Epithelial cell of proximal tubule (primary cell): Measurements from ENCODE around the gene CCDC54. TPM values are rescaled to one million over a fixed set of nuclear protein-coding genes. Genes with fewer than 3 reads are reported as not detected.

Experiments
- DNase-seq: peaks from one replicate; pipeline ENCODE4 v3.0.0-alpha.2; 2011; ENCODE audit warnings: low read depth
- H3K4me3 ChIP-seq: 2 replicates; pipeline ENCODE4 v1.5.1; 2011; ENCODE audit warnings: low read depth, mild to moderate bottlenecking, low read length
- CTCF ChIP-seq: conservative IDR thresholded peaks from 2 replicates; pipeline ENCODE4 v1.5.1; 2012; ENCODE audit warnings: low read depth, mild to moderate bottlenecking, low read length
- total RNA-seq: library from RNA; depleted of rRNA; stranded (reverse); fragments of >200 nt; gene quantifications from 2 replicates; pipeline ENCODE4 v1.2.3, GENCODE V29; 2015

The CCDC54 gene
- total RNA-seq, 1 donor from 2014 or later: not detected

DNA sequence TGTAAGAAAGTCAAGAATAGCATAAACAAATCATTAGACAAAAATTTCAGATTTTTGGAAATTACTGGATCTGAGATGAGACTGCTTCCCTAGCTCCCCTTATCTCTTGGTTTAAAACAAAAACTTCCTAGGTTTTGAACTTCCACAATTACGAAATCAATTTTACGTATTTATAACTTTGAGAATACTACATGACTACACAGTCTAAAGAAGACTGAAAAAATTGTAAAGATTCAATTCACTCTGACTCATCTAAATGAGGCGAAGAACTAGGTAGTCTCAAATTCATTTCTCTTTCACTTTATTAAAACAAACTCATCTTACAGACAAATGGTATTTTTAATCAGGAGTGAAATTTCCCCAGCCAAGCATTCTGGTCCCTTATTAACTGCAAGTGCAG is 10.3 kb downstream of the CCDC54 start:
- DNase-seq: no peak
- no peak overlapping the region for H3K4me3 ChIP-seq
- no peak for TF ChIP-seq CTCF

DNA sequence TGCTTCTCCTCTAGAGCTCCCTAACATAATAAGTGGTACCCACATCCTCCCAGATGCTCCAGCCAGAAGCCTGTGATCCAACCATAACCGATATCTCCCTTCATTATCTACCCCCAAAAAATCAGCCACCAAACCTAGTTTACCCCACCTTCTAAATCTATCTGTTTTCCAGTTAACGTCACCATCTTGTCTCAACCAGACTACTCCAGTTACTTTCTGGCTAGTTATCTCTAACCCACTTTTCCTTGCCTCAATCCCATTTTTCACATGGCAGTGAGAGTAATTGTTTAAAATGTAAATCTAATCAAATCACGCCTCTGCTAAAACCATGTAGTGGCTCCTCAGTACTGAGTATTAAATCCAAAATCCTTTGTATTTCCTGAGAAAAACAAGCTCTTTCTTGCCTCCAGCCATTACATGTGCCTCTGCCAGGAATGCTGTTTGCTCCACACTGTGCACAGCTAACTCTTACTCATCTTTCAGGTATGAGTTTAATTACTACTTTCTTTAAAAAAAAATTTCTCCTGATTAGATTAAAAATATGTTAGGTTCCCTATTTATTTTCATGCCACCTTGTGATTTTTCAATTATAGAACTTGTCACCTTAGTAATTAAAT is 15.4 kb downstream of the CCDC54 start:
- TF ChIP-seq CTCF: no peak
- no peak for DNase-seq
- no peak overlapping the region for H3K4me3 ChIP-seq

DNA sequence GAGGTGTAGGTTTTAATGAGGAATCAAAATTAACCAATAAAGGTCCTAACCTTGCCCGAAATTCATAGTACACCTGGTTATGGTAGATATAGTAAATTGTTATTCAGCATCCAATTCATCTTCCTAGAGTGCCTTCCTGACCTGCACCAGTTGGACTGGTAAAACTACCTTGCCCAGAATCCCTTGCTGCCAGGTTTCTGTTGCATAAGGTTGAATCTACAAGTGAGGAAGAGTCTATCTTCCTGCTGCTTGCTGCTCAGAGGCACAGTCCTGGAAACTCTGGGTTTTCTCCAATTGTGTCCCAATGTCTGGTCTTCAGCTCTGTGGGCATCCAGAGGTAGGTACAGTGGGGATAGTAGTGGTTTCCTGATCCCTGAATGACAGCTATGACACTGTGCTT is 17.3 kb downstream of the CCDC54 start:
- no peak overlapping the region for H3K4me3 ChIP-seq
- no peak for DNase-seq
- no peak for TF ChIP-seq CTCF

GRCh38 chr3:107395066-107395465 is 17.8 kb downstream of the CCDC54 start:
- DNase-seq: no peak
- TF ChIP-seq CTCF: no peak
- no peak overlapping the region for H3K4me3 ChIP-seq

DNA sequence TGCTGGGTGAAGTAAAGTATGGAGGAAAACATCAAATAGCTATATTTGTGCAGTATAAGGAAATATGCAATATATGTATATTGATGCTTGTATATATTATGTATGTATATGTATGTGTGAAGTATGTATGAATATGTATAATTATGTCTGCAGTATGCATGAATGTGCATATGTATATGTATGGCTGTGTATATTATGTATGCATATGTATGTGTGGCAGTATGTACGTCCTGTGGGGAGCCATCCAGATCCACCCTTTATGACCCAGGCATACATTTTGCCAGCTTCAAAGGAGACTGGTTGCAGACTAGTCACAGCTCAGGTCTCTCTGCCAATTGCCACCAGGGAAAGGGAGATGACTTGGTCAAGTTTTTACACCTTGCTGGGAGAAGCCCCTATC is 24.1 kb downstream of the CCDC54 start:
- no peak overlapping the region for H3K4me3 ChIP-seq
- DNase-seq: no peak
- no peak for TF ChIP-seq CTCF

DNA sequence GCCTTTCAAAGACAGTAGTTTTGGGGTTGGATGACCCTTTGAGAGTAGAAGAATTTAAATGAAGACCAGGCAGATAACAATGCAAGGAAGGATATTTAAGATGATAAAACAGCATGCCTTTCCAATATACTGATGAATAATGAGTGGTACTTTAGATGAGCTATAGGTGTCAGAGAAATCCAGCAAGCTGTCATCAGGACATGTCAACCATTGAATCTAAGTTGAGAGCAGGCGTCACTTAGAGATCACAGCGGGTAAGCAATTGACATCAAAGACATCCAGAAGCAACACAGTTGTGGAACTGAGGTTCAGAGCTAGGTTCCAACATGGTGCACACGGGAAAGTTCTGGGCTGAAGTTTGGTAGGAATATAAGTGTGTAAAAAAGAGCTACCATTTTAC is 25.0 kb downstream of the CCDC54 start:
- no peak for DNase-seq
- H3K4me3 ChIP-seq: no peak overlapping the region
- TF ChIP-seq CTCF: no peak

DNA sequence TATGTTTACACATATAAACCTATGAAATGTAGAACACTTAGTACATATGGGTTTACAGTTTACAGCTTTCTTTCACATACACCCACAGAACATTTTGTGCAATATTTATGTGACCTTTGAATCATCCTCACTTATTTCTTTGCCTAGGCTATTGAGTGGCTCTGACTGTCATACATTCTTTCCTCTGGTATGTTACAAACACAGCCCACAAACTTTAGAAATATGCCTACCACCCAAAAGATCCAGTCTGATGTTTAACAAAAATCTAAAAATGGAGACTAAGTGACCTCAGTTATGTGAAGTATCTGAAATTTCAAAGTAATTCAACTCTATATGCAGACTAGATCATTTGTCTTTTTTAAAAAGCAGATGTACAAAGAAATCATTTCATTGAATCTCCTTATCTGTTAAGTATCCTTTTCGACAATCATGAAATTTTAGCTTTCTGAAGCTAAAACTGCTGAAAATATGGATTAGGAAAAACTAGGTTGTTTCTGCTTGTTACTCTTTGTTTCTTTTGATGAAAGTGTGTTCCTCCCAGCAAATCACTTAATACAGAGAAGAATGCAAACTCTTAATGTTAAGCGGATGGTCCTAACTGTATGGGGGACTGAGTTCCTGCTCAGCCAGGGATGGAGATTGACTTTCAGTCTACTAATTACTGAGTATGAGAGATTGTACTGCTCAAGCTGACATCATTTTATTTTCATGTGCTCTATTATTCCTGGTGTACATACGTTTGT is 27.7 kb downstream of the CCDC54 start:
- H3K4me3 ChIP-seq: no peak overlapping the region
- no peak for TF ChIP-seq CTCF
- peak; percentile 13 for DNase-seq
